ENCODE results near the gene CCDC7.

- no peak for TF ChIP-seq CTCF (IDR thresholded peaks at IDR 0.05)
- no peak for TF ChIP-seq POLR2A (IDR thresholded peaks at IDR 0.05)
These were observed 285.6 kb downstream of the CCDC7 start for GRCh38 chr10:32731527-32731926.

Measured in right lobe of liver (tissue), 4 donors.